ENCODE measurements around the gene C1QTNF6.
"Not testable (repeated sequence)": the region's sequence is repeated elsewhere in the genome, so short reads cannot be mapped to it uniquely, and the experiment has no call there.

C1QTNF6 gene

DNA sequence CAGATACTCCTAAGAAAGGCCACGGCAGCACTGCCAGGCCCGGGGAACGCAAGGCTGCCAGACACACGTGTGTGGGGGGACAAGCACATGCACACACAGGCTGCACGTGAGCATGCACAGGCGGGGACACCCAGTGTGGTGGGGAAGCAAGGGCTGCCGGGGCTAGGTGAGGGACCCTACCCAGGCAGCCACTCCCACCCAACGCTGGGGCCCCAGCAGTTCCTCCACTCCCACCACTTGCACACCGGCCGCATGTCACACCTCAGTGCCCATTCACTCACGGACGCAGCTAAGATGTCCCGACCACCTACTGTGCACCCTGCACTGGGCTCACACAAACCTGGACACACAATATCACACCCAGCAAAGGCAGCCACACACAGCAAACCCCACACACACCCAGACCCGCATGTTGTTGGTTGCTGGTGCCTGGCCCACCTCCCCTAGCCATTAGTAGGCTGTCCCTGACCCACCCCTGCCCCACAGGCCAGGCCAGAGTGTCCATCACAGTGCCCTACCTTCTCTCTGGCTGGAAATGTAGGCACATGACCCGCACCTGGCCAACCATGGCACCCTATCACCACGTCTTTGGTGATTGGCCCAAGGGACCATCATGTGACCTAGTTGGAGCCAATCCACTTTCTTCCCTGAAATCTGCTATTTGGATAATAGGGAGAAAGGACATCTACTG lies 15.5 kb upstream of the C1QTNF6 start:
- H3K4me3 ChIP-seq (ENCODE audit: low read length) = no peak overlapping the region
- no peak for DNase-seq (ENCODE audit: low read depth)
- TF ChIP-seq, protein P1, sequence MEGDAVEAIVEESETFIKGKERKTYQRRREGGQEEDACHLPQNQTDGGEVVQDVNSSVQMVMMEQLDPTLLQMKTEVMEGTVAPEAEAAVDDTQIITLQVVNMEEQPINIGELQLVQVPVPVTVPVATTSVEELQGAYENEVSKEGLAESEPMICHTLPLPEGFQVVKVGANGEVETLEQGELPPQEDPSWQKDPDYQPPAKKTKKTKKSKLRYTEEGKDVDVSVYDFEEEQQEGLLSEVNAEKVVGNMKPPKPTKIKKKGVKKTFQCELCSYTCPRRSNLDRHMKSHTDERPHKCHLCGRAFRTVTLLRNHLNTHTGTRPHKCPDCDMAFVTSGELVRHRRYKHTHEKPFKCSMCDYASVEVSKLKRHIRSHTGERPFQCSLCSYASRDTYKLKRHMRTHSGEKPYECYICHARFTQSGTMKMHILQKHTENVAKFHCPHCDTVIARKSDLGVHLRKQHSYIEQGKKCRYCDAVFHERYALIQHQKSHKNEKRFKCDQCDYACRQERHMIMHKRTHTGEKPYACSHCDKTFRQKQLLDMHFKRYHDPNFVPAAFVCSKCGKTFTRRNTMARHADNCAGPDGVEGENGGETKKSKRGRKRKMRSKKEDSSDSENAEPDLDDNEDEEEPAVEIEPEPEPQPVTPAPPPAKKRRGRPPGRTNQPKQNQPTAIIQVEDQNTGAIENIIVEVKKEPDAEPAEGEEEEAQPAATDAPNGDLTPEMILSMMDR (conservative IDR thresholded peaks at IDR 0.05; ENCODE audit: low read length) = no peak

DNA sequence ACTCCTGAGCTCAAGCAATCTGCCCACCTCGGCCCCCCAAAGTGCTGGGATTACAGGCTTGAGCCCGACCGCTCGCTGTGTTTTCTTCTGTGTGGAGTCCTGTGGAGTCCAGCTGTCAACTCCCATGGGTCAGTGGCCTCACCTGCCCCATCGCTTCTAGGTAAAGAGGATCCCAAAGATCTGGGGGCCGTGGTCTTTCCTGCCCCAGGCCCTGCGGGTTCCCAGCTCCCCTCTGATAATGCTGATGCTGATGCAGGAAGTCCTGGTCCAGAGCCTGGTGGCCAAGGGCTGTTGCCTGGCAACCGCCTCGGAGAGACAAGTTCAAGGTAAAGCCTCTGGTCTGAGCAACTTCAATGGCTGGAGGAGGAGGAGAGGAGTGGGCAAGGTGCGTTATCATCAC lies 14.7 kb upstream of the C1QTNF6 start:
- DNase-seq (ENCODE audit: low read depth) = no peak
- TF ChIP-seq, protein P1 (conservative IDR thresholded peaks at IDR 0.05; ENCODE audit: low read length) = no peak

DNA sequence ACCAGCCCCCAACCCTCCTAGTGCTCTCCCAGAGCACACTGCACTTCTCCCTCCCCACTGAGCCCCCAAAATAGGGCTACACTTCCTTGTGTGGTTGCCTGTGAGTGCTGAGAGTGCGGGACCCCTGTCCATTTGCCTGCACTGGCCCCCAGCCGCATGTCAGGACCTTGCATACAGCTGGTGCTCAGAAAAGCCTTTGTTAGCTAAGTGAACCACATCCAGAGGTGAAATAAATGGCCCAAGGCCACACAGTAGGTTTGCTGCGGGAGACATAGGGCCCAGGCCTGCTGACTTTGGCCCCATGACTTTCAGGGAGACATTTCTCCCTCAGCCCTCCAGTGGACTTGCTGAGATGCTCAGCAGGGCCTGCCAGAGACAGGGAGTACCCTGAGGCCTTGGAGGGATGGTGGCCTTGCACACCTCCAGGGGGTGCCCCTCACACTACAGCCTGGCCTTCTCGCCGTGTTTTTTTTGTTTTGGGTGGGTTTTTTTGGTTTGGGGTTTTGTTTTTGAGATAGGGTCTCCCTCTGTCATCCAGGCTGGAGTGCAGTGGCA lies 14.0 kb upstream of the C1QTNF6 start:
- no peak overlapping the region for H3K4me3 ChIP-seq (ENCODE audit: low read length)
- TF ChIP-seq, protein P1 (conservative IDR thresholded peaks at IDR 0.05; ENCODE audit: low read length) = no peak
- DNase-seq (ENCODE audit: low read depth) = no peak

More for the DNA sequence above, 14.7 kb upstream of the C1QTNF6 start:
- H3K4me3 ChIP-seq (ENCODE audit: low read length) = no peak overlapping the region

DNA sequence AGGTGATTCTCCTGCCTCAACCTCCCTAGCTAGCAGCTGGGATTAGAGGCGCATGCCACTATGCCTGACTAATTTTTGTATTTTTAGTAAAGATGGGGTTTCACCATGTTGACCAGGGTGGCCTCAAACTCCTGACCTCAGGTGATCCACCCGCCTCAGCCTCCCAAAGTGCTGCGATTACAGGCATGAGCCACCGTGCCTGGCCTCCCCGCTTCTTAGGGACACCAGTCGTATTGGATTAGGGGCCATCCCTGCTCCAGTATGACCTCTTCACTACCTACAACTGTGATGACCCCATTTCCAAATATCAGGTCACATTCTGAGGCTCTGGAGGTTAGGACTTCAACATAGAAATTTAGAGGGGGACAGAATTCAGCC lies 13.4 kb upstream of the C1QTNF6 start:
- H3K4me3 ChIP-seq (ENCODE audit: low read length); DNase-seq (ENCODE audit: low read depth): not testable (repeated sequence)

DNA sequence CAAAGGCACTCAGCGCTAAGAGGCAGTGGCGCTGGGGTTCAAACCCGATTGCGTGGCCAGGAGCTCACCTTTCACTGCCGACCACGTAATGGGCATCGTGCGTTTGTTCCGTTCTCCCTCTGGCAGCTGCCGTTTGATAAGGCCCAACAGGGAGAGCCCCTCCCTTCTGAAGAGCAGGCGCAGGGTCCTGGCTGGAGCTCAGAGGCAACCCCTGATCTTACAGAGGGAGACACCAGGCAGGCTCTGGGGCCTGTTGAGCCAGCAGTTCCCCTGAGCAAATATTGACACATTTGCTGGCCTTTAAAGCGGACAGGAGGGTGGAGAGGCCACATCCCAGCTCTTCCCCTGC lies 11.7 kb upstream of the C1QTNF6 start:
- TF ChIP-seq, protein P1 (conservative IDR thresholded peaks at IDR 0.05; ENCODE audit: low read length) = no peak
- DNase-seq (ENCODE audit: low read depth) = no peak
- peak overlapping the region; percentile 53 for H3K4me3 ChIP-seq (ENCODE audit: low read length)

DNA sequence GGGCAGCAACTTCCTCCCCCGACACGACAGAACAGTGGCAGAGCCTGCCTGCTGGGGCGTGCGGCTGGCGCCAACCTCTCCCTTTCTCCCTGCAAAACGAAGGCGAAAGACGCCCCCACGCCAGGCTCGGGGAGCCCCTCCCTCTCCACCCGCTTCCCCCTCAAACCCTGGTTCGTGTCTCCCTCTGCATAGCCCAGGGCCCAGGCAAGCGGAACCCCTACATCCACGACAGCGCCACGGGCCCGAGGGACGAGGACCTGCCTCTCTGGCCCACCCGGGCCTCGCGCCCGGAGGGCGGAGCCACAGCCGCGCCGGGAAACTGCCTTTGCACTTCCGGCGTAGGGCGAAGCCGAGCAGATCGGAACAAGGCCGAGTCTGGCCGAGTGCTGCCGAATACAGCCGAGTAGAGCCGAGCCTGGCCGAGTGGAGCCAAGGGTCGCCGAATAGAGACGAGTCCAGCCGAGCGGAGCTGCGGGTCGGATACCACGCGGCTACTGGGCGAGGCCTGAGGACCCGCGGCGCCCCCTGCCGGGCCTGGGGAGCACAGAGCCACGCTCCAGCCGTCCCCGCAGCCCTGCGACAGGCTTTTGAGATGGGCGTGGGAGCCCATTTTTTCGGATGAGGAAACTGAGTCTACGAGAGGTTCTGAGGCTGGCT lies 11.2 kb upstream of the C1QTNF6 start:
- TF ChIP-seq, protein P1 (conservative IDR thresholded peaks at IDR 0.05; ENCODE audit: low read length) = peak; percentile 78
- DNase-seq (ENCODE audit: low read depth) = peak; percentile 94
- H3K4me3 ChIP-seq (ENCODE audit: low read length) = peak overlapping the region; percentile 81

DNA sequence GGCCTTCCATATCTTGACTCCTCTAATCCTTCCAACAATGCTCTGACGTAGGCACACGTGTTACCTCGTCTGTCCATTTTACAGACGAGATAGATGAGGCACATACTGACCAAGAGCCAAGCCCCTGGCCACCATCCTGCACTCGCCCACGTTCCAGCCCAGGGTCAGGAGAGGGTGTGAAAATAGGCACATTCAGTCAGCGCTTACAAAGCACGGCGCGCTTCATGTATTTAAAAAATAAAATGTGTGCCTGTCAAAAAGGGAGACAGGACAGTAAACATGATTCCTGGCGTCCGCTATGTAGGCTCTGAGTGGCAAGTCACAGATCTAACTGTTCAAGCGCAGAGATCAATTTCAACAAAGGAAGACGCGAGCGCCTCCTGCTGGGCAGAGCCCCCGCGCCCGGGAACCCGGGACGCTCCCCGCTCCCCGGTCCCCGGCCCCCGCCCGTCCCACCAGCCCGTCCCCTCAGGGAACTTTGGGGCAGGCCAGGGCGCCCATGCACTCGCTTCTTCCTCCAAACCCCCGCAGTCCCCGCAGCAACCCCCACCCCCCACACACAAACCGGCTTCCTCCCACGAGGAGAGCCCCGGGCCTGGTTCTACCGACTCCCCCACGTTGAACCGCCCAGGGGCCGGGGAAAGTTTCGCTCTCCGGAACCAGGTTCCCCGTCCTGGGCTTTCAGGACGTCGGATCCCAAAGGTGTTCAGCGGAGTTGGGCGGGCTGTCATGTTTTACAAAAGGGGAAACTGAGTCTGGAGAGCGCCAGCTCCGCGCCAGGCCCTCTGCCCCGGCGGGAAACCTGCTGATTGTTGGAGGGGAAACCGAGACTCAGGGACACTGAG lies 10.4 kb upstream of the C1QTNF6 start:
- peak overlapping the region; percentile 81 for H3K4me3 ChIP-seq (ENCODE audit: low read length)
- peak; percentile 68 for DNase-seq (ENCODE audit: low read depth)

More for the DNA sequence above, 10.4 kb upstream of the C1QTNF6 start:
- TF ChIP-seq, protein P1 (conservative IDR thresholded peaks at IDR 0.05; ENCODE audit: low read length) = peak; percentile 66
